ENCODE measurements around the gene KIAA0232.

GRCh38 chr4:6893449-6894085 lies 111.0 kb downstream of the KIAA0232 start:
- no peak for TF ChIP-seq CTCF (IDR thresholded peaks at IDR 0.05 in 4 of 5, conservative IDR thresholded peaks at IDR 0.05 in 1 of 5)
- no peak for TF ChIP-seq POLR2A (IDR thresholded peaks at IDR 0.05)
